ENCODE data around the gene INO80C.
A peak's percentile ranks its signal among the peaks of the same experiment; 100 is the strongest.
"Not testable (repeated sequence)": the region's sequence is repeated elsewhere in the genome, so short reads cannot be mapped to it uniquely, and the experiment has no call there.

The INO80C gene

GRCh38 chr18:35458677-35459441, 38.9 kb downstream of the INO80C start:
- DNase-seq (ENCODE audit: low spot score) = peak; percentile 48

- DNase-seq (ENCODE audit: low spot score) = no peak
Measured at GRCh38 chr18:35458271-35458670, 39.5 kb downstream of the INO80C start.

GRCh38 chr18:35457140-35457704, 40.5 kb downstream of the INO80C start:
- no peak for DNase-seq (ENCODE audit: low spot score)

GRCh38 chr18:35455926-35456763, 41.6 kb downstream of the INO80C start:
- no peak for DNase-seq (ENCODE audit: low spot score)

- DNase-seq (ENCODE audit: low spot score) = no peak
Measured at GRCh38 chr18:35454803-35455202, 43.0 kb downstream of the INO80C start.

- DNase-seq (ENCODE audit: low spot score) = not testable (repeated sequence)
Measured at GRCh38 chr18:35453065-35453464, 44.7 kb downstream of the INO80C start.

GRCh38 chr18:35451916-35452315, 45.8 kb downstream of the INO80C start:
- no peak for DNase-seq (ENCODE audit: low spot score)

GRCh38 chr18:35451032-35451431, 46.7 kb downstream of the INO80C start:
- no peak for DNase-seq (ENCODE audit: low spot score)

- DNase-seq (ENCODE audit: low spot score) = no peak
Measured at GRCh38 chr18:35444636-35445035, 53.1 kb downstream of the INO80C start.

- no peak for DNase-seq (ENCODE audit: low spot score)
Measured at GRCh38 chr18:35443847-35444246, 53.9 kb downstream of the INO80C start.

- DNase-seq (ENCODE audit: low spot score) = no peak
Measured at GRCh38 chr18:35443434-35443833, 54.3 kb downstream of the INO80C start.

GRCh38 chr18:35442701-35443100, 55.1 kb downstream of the INO80C start:
- no peak for DNase-seq (ENCODE audit: low spot score)

- no peak for DNase-seq (ENCODE audit: low spot score)
Measured at GRCh38 chr18:35441857-35442595, 55.7 kb downstream of the INO80C start.

GRCh38 chr18:35438480-35439234, 59.1 kb downstream of the INO80C start:
- no peak for DNase-seq (ENCODE audit: low spot score)

- no peak for DNase-seq (ENCODE audit: low spot score)
Measured at GRCh38 chr18:35437836-35438235, 59.9 kb downstream of the INO80C start.

- DNase-seq (ENCODE audit: low spot score) = no peak
Measured at GRCh38 chr18:35436076-35436649, 61.6 kb downstream of the INO80C start.

- no peak for DNase-seq (ENCODE audit: low spot score)
Measured at GRCh38 chr18:35435401-35435800, 62.4 kb downstream of the INO80C start.

GRCh38 chr18:35432565-35433001, 65.2 kb downstream of the INO80C start:
- no peak for DNase-seq (ENCODE audit: low spot score)

- DNase-seq (ENCODE audit: low spot score) = no peak
Measured at GRCh38 chr18:35431374-35431741, 66.4 kb downstream of the INO80C start.

- no peak for DNase-seq (ENCODE audit: low spot score)
Measured at GRCh38 chr18:35430721-35431373, 66.9 kb downstream of the INO80C start.

- no peak for DNase-seq (ENCODE audit: low spot score)
Measured at GRCh38 chr18:35426786-35427185, 71.0 kb downstream of the INO80C start.
